MM.1S (cell line): ENCODE results near the gene FOSB.

ENCODE experiments used
- EZH2 ChIP-seq: fragments of 300-600 bp; sonication (generic); optimal IDR thresholded peaks from 2 replicates; pipeline ENCODE3; 2017; ENCODE audit warnings: low read depth, mild to moderate bottlenecking, antibody characterized with exemption, low read length, mixed read lengths
- TF ChIP-seq, protein P1 (sequence below): fragments of 300-600 bp; sonication (generic); IDR thresholded peaks from 2 replicates; pipeline ENCODE4 v1.5.1; 2016; ENCODE audit warnings: antibody characterized with exemption, low read length, mixed read lengths

DNA sequence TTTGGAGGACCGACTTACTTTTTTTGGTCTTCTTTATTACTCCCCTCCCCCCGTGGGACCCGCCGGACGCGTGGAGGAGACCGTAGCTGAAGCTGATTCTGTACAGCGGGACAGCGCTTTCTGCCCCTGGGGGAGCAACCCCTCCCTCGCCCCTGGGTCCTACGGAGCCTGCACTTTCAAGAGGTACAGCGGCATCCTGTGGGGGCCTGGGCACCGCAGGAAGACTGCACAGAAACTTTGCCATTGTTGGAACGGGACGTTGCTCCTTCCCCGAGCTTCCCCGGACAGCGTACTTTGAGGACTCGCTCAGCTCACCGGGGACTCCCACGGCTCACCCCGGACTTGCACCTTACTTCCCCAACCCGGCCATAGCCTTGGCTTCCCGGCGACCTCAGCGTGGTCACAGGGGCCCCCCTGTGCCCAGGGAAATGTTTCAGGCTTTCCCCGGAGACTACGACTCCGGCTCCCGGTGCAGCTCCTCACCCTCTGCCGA is 409 bp downstream of the FOSB start:
- TF ChIP-seq, protein P1, sequence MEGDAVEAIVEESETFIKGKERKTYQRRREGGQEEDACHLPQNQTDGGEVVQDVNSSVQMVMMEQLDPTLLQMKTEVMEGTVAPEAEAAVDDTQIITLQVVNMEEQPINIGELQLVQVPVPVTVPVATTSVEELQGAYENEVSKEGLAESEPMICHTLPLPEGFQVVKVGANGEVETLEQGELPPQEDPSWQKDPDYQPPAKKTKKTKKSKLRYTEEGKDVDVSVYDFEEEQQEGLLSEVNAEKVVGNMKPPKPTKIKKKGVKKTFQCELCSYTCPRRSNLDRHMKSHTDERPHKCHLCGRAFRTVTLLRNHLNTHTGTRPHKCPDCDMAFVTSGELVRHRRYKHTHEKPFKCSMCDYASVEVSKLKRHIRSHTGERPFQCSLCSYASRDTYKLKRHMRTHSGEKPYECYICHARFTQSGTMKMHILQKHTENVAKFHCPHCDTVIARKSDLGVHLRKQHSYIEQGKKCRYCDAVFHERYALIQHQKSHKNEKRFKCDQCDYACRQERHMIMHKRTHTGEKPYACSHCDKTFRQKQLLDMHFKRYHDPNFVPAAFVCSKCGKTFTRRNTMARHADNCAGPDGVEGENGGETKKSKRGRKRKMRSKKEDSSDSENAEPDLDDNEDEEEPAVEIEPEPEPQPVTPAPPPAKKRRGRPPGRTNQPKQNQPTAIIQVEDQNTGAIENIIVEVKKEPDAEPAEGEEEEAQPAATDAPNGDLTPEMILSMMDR = no peak; the same call in 1 of the 2 replicates
- TF ChIP-seq EZH2 = no peak
